Measurements from ENCODE around the gene SCML2.
"Not testable (repeated sequence)": the region's sequence is repeated elsewhere in the genome, so short reads cannot be mapped to it uniquely, and the experiment has no call there.

SCML2 gene

DNA sequence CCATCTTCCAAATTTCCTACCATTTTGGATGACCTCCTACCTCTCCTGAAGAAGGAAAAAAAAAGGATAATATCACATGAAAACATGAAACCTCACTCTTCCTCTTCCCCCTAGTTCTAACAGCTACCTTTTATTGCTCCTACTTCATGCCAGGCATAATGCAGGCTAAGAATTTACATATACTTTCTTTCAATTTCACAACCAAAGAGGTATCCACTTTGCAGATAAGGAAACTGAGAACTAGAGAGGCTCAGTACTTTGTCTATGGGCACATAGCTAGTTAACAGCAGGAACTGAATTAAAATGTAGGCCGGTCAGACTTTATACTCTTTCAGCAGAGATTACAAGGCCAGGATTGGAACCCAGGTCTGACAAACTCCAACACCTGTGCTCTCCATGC is 99.4 kb downstream of the SCML2 start:
- no peak for DNase-seq

GRCh38 chrX:18252644-18253359 is 101.7 kb downstream of the SCML2 start:
- no peak for DNase-seq

DNA sequence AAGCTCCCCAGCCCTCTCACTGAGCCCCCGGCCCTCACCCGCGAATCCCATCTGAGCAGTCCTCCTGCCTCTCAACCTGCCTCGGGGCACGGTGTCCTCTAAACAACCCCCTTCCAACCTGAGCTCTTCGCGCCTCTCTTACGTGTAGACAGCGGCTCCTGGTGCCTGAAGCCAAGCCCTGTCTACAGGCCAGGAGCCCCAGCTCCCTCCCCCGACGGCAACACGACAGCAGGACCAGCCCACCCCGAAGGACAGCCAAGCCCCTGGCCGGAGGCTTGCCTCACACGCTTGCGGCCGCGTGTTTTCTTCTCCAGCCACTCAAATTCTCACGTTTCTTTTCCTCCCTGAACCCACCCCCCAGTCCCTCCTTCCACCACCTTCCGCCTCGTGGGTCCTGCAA is 124.8 kb downstream of the SCML2 start:
- not testable (repeated sequence) for DNase-seq

- DNase-seq = no peak
Measured at GRCh38 chrX:18228069-18228468, 126.4 kb downstream of the SCML2 start.

DNA sequence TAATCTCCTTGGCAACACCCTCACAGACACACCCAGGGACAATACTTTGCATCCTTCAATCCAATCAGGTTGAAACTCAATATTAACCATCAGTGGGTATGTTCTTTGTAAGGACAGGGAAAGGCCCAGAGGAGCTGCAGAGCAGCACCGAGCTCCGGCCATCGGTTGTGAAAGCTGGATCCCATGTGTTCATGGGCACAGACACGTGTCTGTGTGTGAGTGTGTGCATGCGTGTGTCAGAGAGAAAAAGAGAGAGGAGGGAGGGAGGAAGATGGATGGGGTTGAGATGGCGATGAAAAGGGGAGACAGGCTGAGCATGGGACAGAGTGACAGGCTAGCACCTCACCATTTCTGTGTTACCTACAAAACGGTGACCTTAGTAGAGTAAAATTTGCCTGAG is 127.0 kb downstream of the SCML2 start:
- no peak for DNase-seq

DNA sequence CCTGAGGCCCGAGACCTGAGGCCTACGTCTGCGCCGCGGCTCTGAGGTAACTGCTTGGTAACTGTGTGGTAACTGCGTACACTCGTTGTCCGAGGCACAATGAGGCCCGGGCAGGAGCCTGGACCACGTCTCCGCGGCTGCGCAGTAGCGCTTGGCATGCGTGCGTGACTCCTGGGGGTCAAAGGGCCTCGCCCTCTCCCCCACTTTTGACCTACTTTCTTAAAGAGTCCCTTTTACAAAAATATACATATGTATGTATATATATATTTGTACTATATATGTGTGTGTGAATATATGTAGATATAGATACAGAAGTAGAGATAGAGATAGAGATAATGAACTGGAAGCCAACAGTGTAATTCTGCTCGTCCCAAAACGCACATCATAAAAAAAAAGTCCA is 133.7 kb downstream of the SCML2 start, which contains the start of gene BEND2:
Gene BEND2, minus strand, starts transcription at position 101 of the 400 bp plus-strand sequence. CDS start 136 bp downstream, outside the sequence.
- no peak for DNase-seq

DNA sequence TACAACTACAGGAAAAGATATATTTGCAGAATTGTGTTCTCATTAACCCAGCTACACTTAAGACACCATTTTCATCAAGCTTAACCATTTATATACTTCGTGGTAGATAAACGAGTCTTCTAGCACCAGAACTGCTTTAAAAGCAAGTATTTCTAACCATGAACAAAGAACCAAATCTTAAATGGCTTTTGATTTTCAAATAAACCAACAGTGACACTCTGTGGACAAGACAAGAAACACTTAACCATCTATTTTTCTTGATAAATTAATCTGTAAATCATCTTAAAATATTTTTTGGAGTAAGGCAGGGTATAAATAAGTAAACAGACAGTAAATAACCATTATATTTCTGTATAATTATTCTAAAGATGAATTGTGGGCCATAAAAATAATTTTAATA is 144.0 kb downstream of the SCML2 start:
- DNase-seq = no peak

DNA sequence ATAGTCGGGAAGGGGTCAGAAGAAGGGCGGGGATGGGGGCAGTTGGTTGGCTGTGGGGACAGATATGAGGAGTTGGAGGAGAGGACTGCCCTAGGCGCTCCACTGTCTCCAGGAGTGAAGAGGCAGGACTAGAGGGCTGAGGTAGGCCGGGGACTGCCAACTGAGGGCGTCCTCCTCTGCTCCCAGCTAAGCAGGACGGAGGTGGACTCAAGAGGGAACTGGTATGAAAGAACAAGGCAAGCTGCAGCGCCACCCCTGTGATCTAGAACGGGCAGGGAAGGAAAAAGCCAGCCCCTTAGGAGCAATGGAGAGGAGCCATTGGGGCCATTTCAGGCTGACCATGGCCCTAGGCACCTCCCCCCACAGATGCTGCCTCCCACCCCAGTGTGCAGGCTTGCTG is 147.8 kb downstream of the SCML2 start:
- no peak for DNase-seq

GRCh38 chrX:18203631-18204030 is 150.9 kb downstream of the SCML2 start:
- no peak for DNase-seq

DNA sequence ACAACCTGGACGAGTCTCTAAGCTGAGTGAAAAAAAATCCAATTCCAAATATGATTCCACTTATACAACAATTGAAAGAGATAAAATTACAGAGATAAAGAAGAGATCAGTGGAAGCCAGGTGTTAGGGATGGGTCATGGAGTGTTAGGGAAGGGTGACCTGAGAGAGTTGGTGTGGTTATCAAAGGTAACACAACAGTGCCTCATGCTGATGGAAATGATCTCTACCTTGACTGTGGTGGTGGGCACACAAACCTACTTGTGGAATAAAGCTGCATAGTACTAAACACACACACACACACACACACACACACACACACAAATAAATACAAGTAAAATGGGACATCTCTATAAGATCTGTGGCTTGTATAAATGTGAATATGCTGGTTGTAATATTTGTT is 159.8 kb downstream of the SCML2 start:
- no peak for DNase-seq
